Adrenal gland (tissue), 5 donors: Measurements from ENCODE around the gene MFAP3.

Source experiments
- CTCF ChIP-seq, 6 experiments: fragments of 450-650 bp in 4 of 6; fragments of 200-600 bp in 2 of 6; sonication (generic) in 1 of 6; IDR thresholded peaks; 1 replicate in 5 of 6; 2 replicates in 1 of 6; pipeline versions ENCODE4 v1.5.1 to v1.8.0; 2016 to 2021; ENCODE audit warnings: antibody characterized with exemption in 6 of 6, mild to moderate bottlenecking in 2 of 6, moderate library complexity in 1 of 6
- POLR2A ChIP-seq, 2 donors: fragments of 450-650 bp; IDR thresholded peaks; one replicate each; pipeline ENCODE4 v1.6.1; 2017; ENCODE audit warnings: antibody characterized with exemption in 2 of 2, mild to moderate bottlenecking in 2 of 2, moderate library complexity in 1 of 2
- donor health status: DM: no; HTN: no; CAD: no.

GRCh38 chr5:154071799-154072413, 33.1 kb downstream of the MFAP3 start:
- TF ChIP-seq CTCF (IDR thresholded peaks at IDR 0.05), result no peak
- TF ChIP-seq POLR2A (IDR thresholded peaks at IDR 0.05), result no peak
